Neural progenitor cell (in vitro differentiated cells): ENCODE results near the gene IFIT1B.

Experiments used
- EZH2 ChIP-seq: fragments of 200-600 bp; sonication (generic); IDR thresholded peaks from 2 replicates; pipeline ENCODE4 v1.6.1; 2017; ENCODE audit warnings: antibody characterized with exemption, mild to moderate bottlenecking, moderate library complexity
- TF ChIP-seq, protein P1 (sequence below): fragments of 200-600 bp; sonication (generic); IDR thresholded peaks from 2 replicates; pipeline ENCODE4 v1.5.1; 2017; ENCODE audit warnings: antibody characterized with exemption, mild to moderate bottlenecking

DNA sequence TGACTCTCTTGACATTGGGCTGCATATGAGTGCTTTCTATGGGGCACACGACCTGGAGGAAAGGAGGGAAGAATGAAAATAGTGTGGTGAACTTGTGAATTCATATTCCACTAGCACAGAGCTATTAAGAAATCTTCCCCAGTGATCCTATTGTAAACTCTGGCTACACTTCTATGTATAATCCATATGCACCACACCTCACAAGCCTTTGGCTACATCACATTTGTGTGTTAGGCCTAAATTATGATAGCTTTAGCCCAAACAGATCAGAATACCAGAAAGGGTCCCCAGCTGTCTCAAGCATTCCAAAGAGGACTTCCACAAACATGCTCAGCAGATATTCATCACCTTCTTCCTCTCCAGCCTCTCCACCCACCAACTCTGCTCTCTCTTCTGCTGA is 9.7 kb upstream of the IFIT1B start:
- TF ChIP-seq, protein P1, sequence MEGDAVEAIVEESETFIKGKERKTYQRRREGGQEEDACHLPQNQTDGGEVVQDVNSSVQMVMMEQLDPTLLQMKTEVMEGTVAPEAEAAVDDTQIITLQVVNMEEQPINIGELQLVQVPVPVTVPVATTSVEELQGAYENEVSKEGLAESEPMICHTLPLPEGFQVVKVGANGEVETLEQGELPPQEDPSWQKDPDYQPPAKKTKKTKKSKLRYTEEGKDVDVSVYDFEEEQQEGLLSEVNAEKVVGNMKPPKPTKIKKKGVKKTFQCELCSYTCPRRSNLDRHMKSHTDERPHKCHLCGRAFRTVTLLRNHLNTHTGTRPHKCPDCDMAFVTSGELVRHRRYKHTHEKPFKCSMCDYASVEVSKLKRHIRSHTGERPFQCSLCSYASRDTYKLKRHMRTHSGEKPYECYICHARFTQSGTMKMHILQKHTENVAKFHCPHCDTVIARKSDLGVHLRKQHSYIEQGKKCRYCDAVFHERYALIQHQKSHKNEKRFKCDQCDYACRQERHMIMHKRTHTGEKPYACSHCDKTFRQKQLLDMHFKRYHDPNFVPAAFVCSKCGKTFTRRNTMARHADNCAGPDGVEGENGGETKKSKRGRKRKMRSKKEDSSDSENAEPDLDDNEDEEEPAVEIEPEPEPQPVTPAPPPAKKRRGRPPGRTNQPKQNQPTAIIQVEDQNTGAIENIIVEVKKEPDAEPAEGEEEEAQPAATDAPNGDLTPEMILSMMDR, result no peak
- no peak for TF ChIP-seq EZH2
